ENCODE measurements around the gene CCDC54.
A peak's percentile ranks its signal among the peaks of the same experiment; 100 is the strongest.

CCDC54 gene

DNA sequence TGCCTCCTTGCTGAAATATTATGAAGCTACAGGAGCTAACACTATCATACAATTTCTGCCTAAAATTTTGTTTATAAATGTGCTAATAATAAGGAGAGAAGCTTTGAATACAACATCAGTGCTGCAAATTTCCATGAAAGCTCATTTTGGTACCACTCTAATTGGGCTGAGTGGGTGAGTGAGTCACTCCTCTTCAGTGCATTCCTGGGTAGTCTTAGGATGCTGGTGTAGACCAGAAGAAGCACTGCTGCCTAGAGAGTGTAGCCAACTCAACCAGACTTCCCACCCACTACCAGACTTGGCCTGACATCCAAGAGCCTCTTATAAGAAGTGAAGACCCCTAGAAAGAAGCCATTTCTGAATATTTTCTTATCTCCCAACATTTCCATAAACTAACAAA is 32.5 kb upstream of the CCDC54 start:
- H3K27me3 ChIP-seq (ENCODE audit: insufficient read depth, low read length, poor library complexity, severe bottlenecking), result no peaks in the 10 kb centered on the region
- H3K9me3 ChIP-seq (ENCODE audit: insufficient read depth, low read depth, low read length), result no peaks in the 10 kb centered on the region
- H3K4me1 ChIP-seq (ENCODE audit: insufficient read depth, low read length, poor library complexity, severe bottlenecking), result peaks cover 25% of the 10 kb centered on the region
- H3F3A ChIP-seq (ENCODE audit: low read depth), result no peaks in the 10 kb centered on the region
- TF ChIP-seq EZH2phosphoT487 (IDR thresholded peaks at IDR 0.05; ENCODE audit: borderline replicate concordance) (no peak), CTCF (conservative IDR thresholded peaks at IDR 0.05; ENCODE audit: low read length) (no peak)
- H3K4me3 ChIP-seq (ENCODE audit: low read length, poor library complexity, severe bottlenecking), result no peak overlapping the region
- no peak overlapping the region for H2AFZ ChIP-seq (ENCODE audit: low read length)
- no peaks in the 10 kb centered on the region for H4K20me1 ChIP-seq (ENCODE audit: insufficient read depth, low read length, poor library complexity, severe bottlenecking)
- H3K9me2 ChIP-seq (replicated peaks; ENCODE audit: low read depth, low read length), result no peaks in the 10 kb centered on the region
- H3K36me3 ChIP-seq (ENCODE audit: insufficient read depth, low read length), result no peaks in the 10 kb centered on the region
- no peaks in the 10 kb centered on the region for H3K79me2 ChIP-seq (ENCODE audit: insufficient read depth, low read length)
- no peak overlapping the region for H3K4me2 ChIP-seq (ENCODE audit: low read depth, low read length, poor library complexity, severe bottlenecking)
- H3K9ac ChIP-seq (ENCODE audit: low read depth, low read length, poor library complexity, severe bottlenecking), result no peak overlapping the region

GRCh38 chr3:107345822-107346405 is 31.3 kb upstream of the CCDC54 start:
- Histone ChIP-seq H3K4me2 (ENCODE audit: low read depth, low read length, poor library complexity, severe bottlenecking) (no peak overlapping the region), H3K4me1 (ENCODE audit: insufficient read depth, low read length, poor library complexity, severe bottlenecking) (peaks cover 25% of the 10 kb centered on the region), H3K9ac (ENCODE audit: low read depth, low read length, poor library complexity, severe bottlenecking) (no peak overlapping the region), H3K9me3 (ENCODE audit: insufficient read depth, low read depth, low read length) (no peaks in the 10 kb centered on the region), H3F3A (ENCODE audit: low read depth) (no peaks in the 10 kb centered on the region), H3K36me3 (ENCODE audit: insufficient read depth, low read length) (no peaks in the 10 kb centered on the region), H3K79me2 (ENCODE audit: insufficient read depth, low read length) (no peaks in the 10 kb centered on the region), H3K4me3 (ENCODE audit: low read length, poor library complexity, severe bottlenecking) (no peak overlapping the region), H3K27me3 (ENCODE audit: insufficient read depth, low read length, poor library complexity, severe bottlenecking) (no peaks in the 10 kb centered on the region), H2AFZ (ENCODE audit: low read length) (no peak overlapping the region), H4K20me1 (ENCODE audit: insufficient read depth, low read length, poor library complexity, severe bottlenecking) (no peaks in the 10 kb centered on the region), H3K9me2 (replicated peaks; ENCODE audit: low read depth, low read length) (no peaks in the 10 kb centered on the region)
- TF ChIP-seq EZH2phosphoT487 (IDR thresholded peaks at IDR 0.05; ENCODE audit: borderline replicate concordance) (no peak), CTCF (conservative IDR thresholded peaks at IDR 0.05; ENCODE audit: low read length) (no peak)

DNA sequence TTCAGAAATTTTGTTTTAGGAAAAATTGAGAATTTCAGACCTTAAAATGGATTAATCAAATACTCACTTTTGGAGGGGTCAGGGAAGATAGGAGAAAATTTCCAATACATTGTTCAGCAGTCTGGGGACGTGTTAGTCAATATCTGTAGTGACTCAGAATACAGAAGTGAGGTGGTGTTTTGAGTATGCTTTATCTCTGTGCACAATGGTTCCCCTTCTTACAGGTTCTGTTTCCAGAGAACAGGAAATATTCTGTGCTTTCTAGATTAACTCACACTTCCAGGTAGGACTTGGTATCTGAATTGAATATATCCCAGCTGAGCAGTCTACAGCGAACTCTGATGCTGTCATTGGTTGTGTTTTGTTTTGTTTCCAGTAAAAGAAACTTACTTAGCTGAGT is 30.7 kb upstream of the CCDC54 start:
- Histone ChIP-seq H3K9me2 (replicated peaks; ENCODE audit: low read depth, low read length) (no peaks in the 10 kb centered on the region), H3K79me2 (ENCODE audit: insufficient read depth, low read length) (no peaks in the 10 kb centered on the region), H3K4me1 (ENCODE audit: insufficient read depth, low read length, poor library complexity, severe bottlenecking) (peaks cover 25% of the 10 kb centered on the region), H3K9ac (ENCODE audit: low read depth, low read length, poor library complexity, severe bottlenecking) (no peak overlapping the region), H3K4me3 (ENCODE audit: low read length, poor library complexity, severe bottlenecking) (no peak overlapping the region), H3K27me3 (ENCODE audit: insufficient read depth, low read length, poor library complexity, severe bottlenecking) (no peaks in the 10 kb centered on the region), H4K20me1 (ENCODE audit: insufficient read depth, low read length, poor library complexity, severe bottlenecking) (no peaks in the 10 kb centered on the region), H2AFZ (ENCODE audit: low read length) (0 out of 2 replicates have a peak overlapping the region, but pooled peaks have one; percentile 16), H3F3A (ENCODE audit: low read depth) (no peaks in the 10 kb centered on the region), H3K4me2 (ENCODE audit: low read depth, low read length, poor library complexity, severe bottlenecking) (no peak overlapping the region), H3K36me3 (ENCODE audit: insufficient read depth, low read length) (no peaks in the 10 kb centered on the region), H3K9me3 (ENCODE audit: insufficient read depth, low read depth, low read length) (no peaks in the 10 kb centered on the region)
- no peak for TF ChIP-seq CTCF (conservative IDR thresholded peaks at IDR 0.05; ENCODE audit: low read length)
- TF ChIP-seq EZH2phosphoT487 (IDR thresholded peaks at IDR 0.05; ENCODE audit: borderline replicate concordance), result no peak

Measured in Loucy (cell line).